Measurements from ENCODE around the gene PRMT1. TPM values are rescaled to one million over a fixed set of nuclear protein-coding genes. Genes with fewer than 3 reads are reported as not detected.

The PRMT1 gene
- total and polyA plus RNA-seq, 9 of the 15 experiments (the other 6 are each of a cell fraction or from before 2014, with no cell fraction given), result 13.3 to 464 (median 326) TPM

- intact Hi-C loops (cut with micrococcal nuclease), result no loop called here
- Histone ChIP-seq H3K79me2 (ENCODE audit: control insufficient read depth, insufficient read depth, low read length) (no peaks in the 10 kb centered on the region), H3K27me3 (ENCODE audit: control insufficient read depth in 2 of 2, insufficient read depth in 2 of 2, low read length in 2 of 2) (no peaks in the 10 kb centered on the region), H3K9ac (ENCODE audit: insufficient read depth in 1 of 2, low read depth in 2 of 2, low read length in 2 of 2) (peak overlapping the region in 1 of 2 experiments; percentile 33; a peak in 1 of 4 replicates), H3K9me1 (ENCODE audit: control insufficient read depth, insufficient read depth, low read length) (no peaks in the 10 kb centered on the region), H3K4me2 (ENCODE audit: insufficient read depth, low read length) (no peak overlapping the region), H2AFZ (ENCODE audit: low read depth, low read length) (no peak overlapping the region), H3K4me1 (replicated peaks in 1 of 2; ENCODE audit: control insufficient read depth in 2 of 2, insufficient read depth in 2 of 2, low read length in 2 of 2) (peaks cover 6 to 12% of the 10 kb centered on the region in 2 experiments; a peak in 3 of 5 replicates), H4K20me1 (replicated peaks; ENCODE audit: control insufficient read depth, insufficient read depth, low read length) (no peaks in the 10 kb centered on the region), H3K27ac (ENCODE audit: extremely low read depth, low read depth, low read length) (no peak overlapping the region), H3K9me3 (replicated peaks; ENCODE audit: control insufficient read depth, insufficient read depth, low read depth, low read length) (no peaks in the 10 kb centered on the region), H3K36me3 (ENCODE audit: control insufficient read depth, insufficient read depth, low read length) (peaks cover 22% of the 10 kb centered on the region; the same call in 1 of the 3 replicates), H3K4me3 (no peak overlapping the region)
- ATAC-seq (no peak), DNase-seq (ENCODE audit: extremely low read depth in 1 of 4, low spot score in 3 of 4) (no peak), FAIRE-seq (no peak)
- CTCF ChIA-PET (ENCODE audit: low intra/inter-chr PET ratio), result no interaction called here
- in situ Hi-C loops (cut with MboI), result no loop called here
- BruUV-seq (replicated peaks), result no TSS peak
- 80% methylated on average over 4 of the region's 9 CpGs for WGBS (ENCODE audit: insufficient coverage, low coverage, missing lambda C conversion rate)
- POLR2A ChIA-PET, result interaction anchor here (1.8 kb wide), 1 partner anchor 11 kb away, joined by 6 read pairs; the partner anchor contains the start of gene RRAS
- TF ChIP-seq, protein P1, sequence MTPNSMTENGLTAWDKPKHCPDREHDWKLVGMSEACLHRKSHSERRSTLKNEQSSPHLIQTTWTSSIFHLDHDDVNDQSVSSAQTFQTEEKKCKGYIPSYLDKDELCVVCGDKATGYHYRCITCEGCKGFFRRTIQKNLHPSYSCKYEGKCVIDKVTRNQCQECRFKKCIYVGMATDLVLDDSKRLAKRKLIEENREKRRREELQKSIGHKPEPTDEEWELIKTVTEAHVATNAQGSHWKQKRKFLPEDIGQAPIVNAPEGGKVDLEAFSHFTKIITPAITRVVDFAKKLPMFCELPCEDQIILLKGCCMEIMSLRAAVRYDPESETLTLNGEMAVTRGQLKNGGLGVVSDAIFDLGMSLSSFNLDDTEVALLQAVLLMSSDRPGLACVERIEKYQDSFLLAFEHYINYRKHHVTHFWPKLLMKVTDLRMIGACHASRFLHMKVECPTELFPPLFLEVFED (CRISPR knock-in tag; conservative IDR thresholded peaks at IDR 0.05), result no peak
- TF ChIP-seq XRCC5 (IDR thresholded peaks at IDR 0.05; ENCODE audit: low read depth, low read length), result no peak
- no peak for TF ChIP-seq ZC3H11A (IDR thresholded peaks at IDR 0.05; ENCODE audit: low read depth, low read length)
- no peak for TF ChIP-seq ELF4 (CRISPR knock-in tag; IDR thresholded peaks at IDR 0.05)
- no peak for TF ChIP-seq SAFB (IDR thresholded peaks at IDR 0.05; ENCODE audit: borderline replicate concordance, low read depth, low read length)
- TF ChIP-seq L3MBTL2 (IDR thresholded peaks at IDR 0.05), result no peak
- TF ChIP-seq, protein P2, sequence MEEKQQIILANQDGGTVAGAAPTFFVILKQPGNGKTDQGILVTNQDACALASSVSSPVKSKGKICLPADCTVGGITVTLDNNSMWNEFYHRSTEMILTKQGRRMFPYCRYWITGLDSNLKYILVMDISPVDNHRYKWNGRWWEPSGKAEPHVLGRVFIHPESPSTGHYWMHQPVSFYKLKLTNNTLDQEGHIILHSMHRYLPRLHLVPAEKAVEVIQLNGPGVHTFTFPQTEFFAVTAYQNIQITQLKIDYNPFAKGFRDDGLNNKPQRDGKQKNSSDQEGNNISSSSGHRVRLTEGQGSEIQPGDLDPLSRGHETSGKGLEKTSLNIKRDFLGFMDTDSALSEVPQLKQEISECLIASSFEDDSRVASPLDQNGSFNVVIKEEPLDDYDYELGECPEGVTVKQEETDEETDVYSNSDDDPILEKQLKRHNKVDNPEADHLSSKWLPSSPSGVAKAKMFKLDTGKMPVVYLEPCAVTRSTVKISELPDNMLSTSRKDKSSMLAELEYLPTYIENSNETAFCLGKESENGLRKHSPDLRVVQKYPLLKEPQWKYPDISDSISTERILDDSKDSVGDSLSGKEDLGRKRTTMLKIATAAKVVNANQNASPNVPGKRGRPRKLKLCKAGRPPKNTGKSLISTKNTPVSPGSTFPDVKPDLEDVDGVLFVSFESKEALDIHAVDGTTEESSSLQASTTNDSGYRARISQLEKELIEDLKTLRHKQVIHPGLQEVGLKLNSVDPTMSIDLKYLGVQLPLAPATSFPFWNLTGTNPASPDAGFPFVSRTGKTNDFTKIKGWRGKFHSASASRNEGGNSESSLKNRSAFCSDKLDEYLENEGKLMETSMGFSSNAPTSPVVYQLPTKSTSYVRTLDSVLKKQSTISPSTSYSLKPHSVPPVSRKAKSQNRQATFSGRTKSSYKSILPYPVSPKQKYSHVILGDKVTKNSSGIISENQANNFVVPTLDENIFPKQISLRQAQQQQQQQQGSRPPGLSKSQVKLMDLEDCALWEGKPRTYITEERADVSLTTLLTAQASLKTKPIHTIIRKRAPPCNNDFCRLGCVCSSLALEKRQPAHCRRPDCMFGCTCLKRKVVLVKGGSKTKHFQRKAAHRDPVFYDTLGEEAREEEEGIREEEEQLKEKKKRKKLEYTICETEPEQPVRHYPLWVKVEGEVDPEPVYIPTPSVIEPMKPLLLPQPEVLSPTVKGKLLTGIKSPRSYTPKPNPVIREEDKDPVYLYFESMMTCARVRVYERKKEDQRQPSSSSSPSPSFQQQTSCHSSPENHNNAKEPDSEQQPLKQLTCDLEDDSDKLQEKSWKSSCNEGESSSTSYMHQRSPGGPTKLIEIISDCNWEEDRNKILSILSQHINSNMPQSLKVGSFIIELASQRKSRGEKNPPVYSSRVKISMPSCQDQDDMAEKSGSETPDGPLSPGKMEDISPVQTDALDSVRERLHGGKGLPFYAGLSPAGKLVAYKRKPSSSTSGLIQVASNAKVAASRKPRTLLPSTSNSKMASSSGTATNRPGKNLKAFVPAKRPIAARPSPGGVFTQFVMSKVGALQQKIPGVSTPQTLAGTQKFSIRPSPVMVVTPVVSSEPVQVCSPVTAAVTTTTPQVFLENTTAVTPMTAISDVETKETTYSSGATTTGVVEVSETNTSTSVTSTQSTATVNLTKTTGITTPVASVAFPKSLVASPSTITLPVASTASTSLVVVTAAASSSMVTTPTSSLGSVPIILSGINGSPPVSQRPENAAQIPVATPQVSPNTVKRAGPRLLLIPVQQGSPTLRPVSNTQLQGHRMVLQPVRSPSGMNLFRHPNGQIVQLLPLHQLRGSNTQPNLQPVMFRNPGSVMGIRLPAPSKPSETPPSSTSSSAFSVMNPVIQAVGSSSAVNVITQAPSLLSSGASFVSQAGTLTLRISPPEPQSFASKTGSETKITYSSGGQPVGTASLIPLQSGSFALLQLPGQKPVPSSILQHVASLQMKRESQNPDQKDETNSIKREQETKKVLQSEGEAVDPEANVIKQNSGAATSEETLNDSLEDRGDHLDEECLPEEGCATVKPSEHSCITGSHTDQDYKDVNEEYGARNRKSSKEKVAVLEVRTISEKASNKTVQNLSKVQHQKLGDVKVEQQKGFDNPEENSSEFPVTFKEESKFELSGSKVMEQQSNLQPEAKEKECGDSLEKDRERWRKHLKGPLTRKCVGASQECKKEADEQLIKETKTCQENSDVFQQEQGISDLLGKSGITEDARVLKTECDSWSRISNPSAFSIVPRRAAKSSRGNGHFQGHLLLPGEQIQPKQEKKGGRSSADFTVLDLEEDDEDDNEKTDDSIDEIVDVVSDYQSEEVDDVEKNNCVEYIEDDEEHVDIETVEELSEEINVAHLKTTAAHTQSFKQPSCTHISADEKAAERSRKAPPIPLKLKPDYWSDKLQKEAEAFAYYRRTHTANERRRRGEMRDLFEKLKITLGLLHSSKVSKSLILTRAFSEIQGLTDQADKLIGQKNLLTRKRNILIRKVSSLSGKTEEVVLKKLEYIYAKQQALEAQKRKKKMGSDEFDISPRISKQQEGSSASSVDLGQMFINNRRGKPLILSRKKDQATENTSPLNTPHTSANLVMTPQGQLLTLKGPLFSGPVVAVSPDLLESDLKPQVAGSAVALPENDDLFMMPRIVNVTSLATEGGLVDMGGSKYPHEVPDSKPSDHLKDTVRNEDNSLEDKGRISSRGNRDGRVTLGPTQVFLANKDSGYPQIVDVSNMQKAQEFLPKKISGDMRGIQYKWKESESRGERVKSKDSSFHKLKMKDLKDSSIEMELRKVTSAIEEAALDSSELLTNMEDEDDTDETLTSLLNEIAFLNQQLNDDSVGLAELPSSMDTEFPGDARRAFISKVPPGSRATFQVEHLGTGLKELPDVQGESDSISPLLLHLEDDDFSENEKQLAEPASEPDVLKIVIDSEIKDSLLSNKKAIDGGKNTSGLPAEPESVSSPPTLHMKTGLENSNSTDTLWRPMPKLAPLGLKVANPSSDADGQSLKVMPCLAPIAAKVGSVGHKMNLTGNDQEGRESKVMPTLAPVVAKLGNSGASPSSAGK (IDR thresholded peaks at IDR 0.05), result no peak
- TF ChIP-seq SMARCA4 (IDR thresholded peaks at IDR 0.05), result no peak
- TF ChIP-seq CHCHD3 (CRISPR knock-in tag; IDR thresholded peaks at IDR 0.05), result no peak
- TF ChIP-seq RAD51 (IDR thresholded peaks at IDR 0.05; ENCODE audit: borderline replicate concordance, low read depth), result no peak
- no peak for TF ChIP-seq FOXJ2 (tag; IDR thresholded peaks at IDR 0.05)
Measured at GRCh38 chr19:49629659-49630058, 47.4 kb upstream of the PRMT1 start.
